Nephron (organoid): ENCODE data around the gene NTF3.
A peak's percentile ranks its signal among the peaks of the same experiment; 100 is the strongest.

Experiments
- H3K27ac Mint-ChIP-seq, 3 experiments: 2 replicates each; pipeline ENCODE4 v1.8.0; 2020; ENCODE audit warnings: mixed read lengths in 3 of 3, mild to moderate bottlenecking in 2 of 3, moderate library complexity in 1 of 3
- H3K27me3 Mint-ChIP-seq: 2 replicates; pipeline ENCODE4 v1.8.0; 2021; ENCODE audit warnings: low read depth, mild to moderate bottlenecking, moderate library complexity, mixed read lengths
- H3K36me3 Mint-ChIP-seq: 2 replicates; pipeline ENCODE4 v1.8.0; 2020; ENCODE audit warnings: low read depth, mixed read lengths
- H3K4me1 Mint-ChIP-seq: 2 replicates; pipeline ENCODE4 v1.8.0; 2020; ENCODE audit warnings: mixed read lengths
- H3K4me3 Mint-ChIP-seq, 3 experiments: 2 replicates each; pipeline ENCODE4 v1.8.0; 2020; ENCODE audit warnings: mild to moderate bottlenecking in 3 of 3, mixed read lengths in 3 of 3, moderate library complexity in 2 of 3
- H3K9me3 Mint-ChIP-seq: 2 replicates; pipeline ENCODE4 v1.8.0; 2020; ENCODE audit warnings: mixed read lengths
- CTCF ChIP-seq, 3 experiments: fragments of 200-600 bp; sonication (generic); IDR thresholded peaks; one replicate each; pipeline ENCODE4 v1.5.0; 2021; ENCODE audit warnings: antibody characterized with exemption in 3 of 3; ENCODE audit not compliant: unreplicated experiment in 3 of 3

NTF3 gene

GRCh38 chr12:5470703-5471102, 38.8 kb downstream of the NTF3 start:
- Mint-ChIP-seq H3K9me3 (no peaks in the 10 kb centered on the region), H3K27me3 (peaks cover 3% of the 10 kb centered on the region), H3K27ac (peak overlapping the region; percentile 21 to 42 (median 34)), H3K36me3 (no peaks in the 10 kb centered on the region), H3K4me3 (no peak overlapping the region), H3K4me1 (peaks cover 39% of the 10 kb centered on the region)
- no peak for TF ChIP-seq CTCF (IDR thresholded peaks at IDR 0.05; ENCODE audit: unreplicated experiment in 3 of 3)

- Mint-ChIP-seq H3K36me3 (no peaks in the 10 kb centered on the region), H3K9me3 (no peaks in the 10 kb centered on the region), H3K4me1 (peaks cover 45% of the 10 kb centered on the region), H3K27ac (peak overlapping the region in 2 of 3 experiments; percentile 4 to 10), H3K27me3 (peaks cover 3% of the 10 kb centered on the region), H3K4me3 (no peak overlapping the region)
- no peak for TF ChIP-seq CTCF (IDR thresholded peaks at IDR 0.05; ENCODE audit: unreplicated experiment in 3 of 3)
These were observed 41.3 kb downstream of the NTF3 start for GRCh38 chr12:5473076-5473782.

GRCh38 chr12:5473783-5474116, 41.8 kb downstream of the NTF3 start:
- Mint-ChIP-seq H3K36me3 (no peaks in the 10 kb centered on the region), H3K27me3 (peaks cover 3% of the 10 kb centered on the region), H3K9me3 (no peaks in the 10 kb centered on the region), H3K4me3 (no peak overlapping the region), H3K4me1 (peaks cover 50% of the 10 kb centered on the region), H3K27ac (peak overlapping the region in 1 of 3 experiments; percentile 23)
- TF ChIP-seq CTCF (IDR thresholded peaks at IDR 0.05; ENCODE audit: unreplicated experiment in 3 of 3) = no peak

- Mint-ChIP-seq H3K27ac (peak overlapping the region in 1 of 3 experiments; percentile 16), H3K4me1 (peaks cover 48% of the 10 kb centered on the region), H3K4me3 (no peak overlapping the region), H3K9me3 (no peaks in the 10 kb centered on the region), H3K36me3 (no peaks in the 10 kb centered on the region), H3K27me3 (no peaks in the 10 kb centered on the region)
- no peak for TF ChIP-seq CTCF (IDR thresholded peaks at IDR 0.05; ENCODE audit: unreplicated experiment in 3 of 3)
These were observed 44.4 kb downstream of the NTF3 start for GRCh38 chr12:5476356-5476755.

- Mint-ChIP-seq H3K27ac (peak overlapping the region in 1 of 3 experiments; percentile 32), H3K36me3 (no peaks in the 10 kb centered on the region), H3K27me3 (no peaks in the 10 kb centered on the region), H3K9me3 (no peaks in the 10 kb centered on the region), H3K4me1 (peaks cover 43% of the 10 kb centered on the region), H3K4me3 (no peak overlapping the region)
- TF ChIP-seq CTCF (IDR thresholded peaks at IDR 0.05; ENCODE audit: unreplicated experiment in 3 of 3) = no peak
These were observed 46.3 kb downstream of the NTF3 start for GRCh38 chr12:5478081-5478706.

- TF ChIP-seq CTCF (IDR thresholded peaks at IDR 0.05; ENCODE audit: unreplicated experiment in 3 of 3) = no peak
- no peaks in the 10 kb centered on the region for H3K27me3 Mint-ChIP-seq
- peak overlapping the region in 1 of 3 experiments; percentile 96 for H3K27ac Mint-ChIP-seq
- H3K4me3 Mint-ChIP-seq = peak overlapping the region; percentile 22 to 77 (median 66)
- no peaks in the 10 kb centered on the region for H3K36me3 Mint-ChIP-seq
- H3K4me1 Mint-ChIP-seq = peaks cover 35% of the 10 kb centered on the region
- no peaks in the 10 kb centered on the region for H3K9me3 Mint-ChIP-seq
These were observed 47.9 kb downstream of the NTF3 start for GRCh38 chr12:5479761-5480160.
